IPS-20b (cell line): ENCODE results near the gene GPR25.

ENCODE experiments used
- H3K27ac ChIP-seq: one replicate; pipeline ENCODE4 v1.5.1; 2013; ENCODE audit warnings: low read length
- H3K27me3 ChIP-seq: 2 replicates; pipeline ENCODE4 v1.6.1; 2013; ENCODE audit warnings: mild to moderate bottlenecking, low read length, inconsistent platforms; ENCODE audit not compliant: insufficient read depth
- H3K36me3 ChIP-seq: 2 replicates; pipeline ENCODE4 v1.6.1; 2013; ENCODE audit warnings: low read depth, mild to moderate bottlenecking, inconsistent platforms, low read length, moderate library complexity; ENCODE audit not compliant: insufficient read depth
- H3K4me1 ChIP-seq: 2 replicates; pipeline ENCODE4 v1.6.1; 2013; ENCODE audit warnings: mild to moderate bottlenecking, control low read depth, inconsistent platforms, low read length, moderate library complexity; ENCODE audit not compliant: insufficient read depth
- H3K4me3 ChIP-seq: 2 replicates; pipeline ENCODE4 v1.5.1; 2013; ENCODE audit warnings: mild to moderate bottlenecking, low read length, inconsistent platforms
- H3K9ac ChIP-seq: 2 replicates; pipeline ENCODE4 v1.6.1; 2013; ENCODE audit warnings: low read depth, mild to moderate bottlenecking, inconsistent platforms, low read length, moderate library complexity
- H3K9me3 ChIP-seq: 2 replicates; pipeline ENCODE4 v1.6.1; 2013; ENCODE audit warnings: mild to moderate bottlenecking, low read depth, low read length, inconsistent platforms; ENCODE audit not compliant: insufficient read depth

GPR25 gene

DNA sequence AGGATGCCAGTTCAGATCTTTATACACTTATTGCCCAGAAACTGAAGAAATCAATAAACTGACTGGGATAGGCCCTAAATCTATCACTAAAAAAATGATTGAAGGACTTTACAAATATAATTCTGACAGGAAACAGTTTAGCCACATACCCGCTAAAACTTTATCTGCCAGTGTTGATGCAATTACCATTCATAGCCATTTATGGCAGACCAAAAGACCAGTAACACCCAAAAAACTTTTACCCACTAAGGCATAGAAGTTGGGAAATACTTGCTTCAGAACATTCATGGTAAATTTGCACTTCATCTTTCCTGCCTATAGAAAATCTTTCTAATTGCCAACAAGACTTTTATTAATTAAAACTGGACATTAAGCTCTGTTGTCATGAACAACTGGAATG lies 15.0 kb upstream of the GPR25 start:
- no peaks in the 10 kb centered on the region for H3K4me1 ChIP-seq
- peaks cover 61% of the 10 kb centered on the region for H3K36me3 ChIP-seq
- H3K27me3 ChIP-seq = no peaks in the 10 kb centered on the region
- no peak overlapping the region for H3K4me3 ChIP-seq
- H3K27ac ChIP-seq = no peak overlapping the region
- H3K9ac ChIP-seq = no peak overlapping the region
- H3K9me3 ChIP-seq = no peaks in the 10 kb centered on the region

DNA sequence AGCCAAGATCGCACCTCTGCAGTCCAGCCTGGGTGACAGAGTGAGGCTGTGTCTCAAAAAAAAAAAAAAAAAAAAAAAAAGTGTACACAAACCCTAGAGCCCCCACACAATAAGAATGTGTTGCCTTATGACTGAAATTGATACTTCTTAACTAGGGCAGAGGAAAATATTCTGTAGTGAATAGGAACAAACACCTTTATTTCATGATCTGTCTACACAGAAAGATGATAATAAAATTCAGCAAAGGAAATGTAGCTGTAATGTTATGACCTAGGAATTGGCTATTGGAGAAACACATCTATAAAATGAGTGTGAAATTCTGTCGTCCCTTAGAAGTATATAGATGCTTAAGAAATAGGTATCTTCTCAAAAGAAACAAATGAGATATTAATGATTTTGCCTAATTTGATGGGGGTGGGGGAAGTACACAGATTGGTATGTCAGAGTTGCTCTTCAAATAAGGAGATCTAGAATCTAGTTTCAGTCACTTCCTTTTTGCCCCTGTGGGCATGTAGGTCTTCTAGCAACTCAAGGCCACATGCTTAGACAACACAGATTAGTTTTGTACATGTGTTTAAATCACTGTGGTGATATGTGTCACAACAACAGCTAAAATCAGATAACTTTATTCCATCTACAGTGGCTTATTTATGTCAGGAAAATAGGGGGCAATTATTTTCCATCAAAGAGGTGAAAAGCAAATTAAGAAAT lies 10.7 kb upstream of the GPR25 start:
- Histone ChIP-seq H3K4me3 (no peak overlapping the region), H3K27ac (no peak overlapping the region), H3K36me3 (peaks cover 24% of the 10 kb centered on the region), H3K27me3 (no peaks in the 10 kb centered on the region), H3K9me3 (no peaks in the 10 kb centered on the region), H3K4me1 (no peaks in the 10 kb centered on the region), H3K9ac (no peak overlapping the region)

DNA sequence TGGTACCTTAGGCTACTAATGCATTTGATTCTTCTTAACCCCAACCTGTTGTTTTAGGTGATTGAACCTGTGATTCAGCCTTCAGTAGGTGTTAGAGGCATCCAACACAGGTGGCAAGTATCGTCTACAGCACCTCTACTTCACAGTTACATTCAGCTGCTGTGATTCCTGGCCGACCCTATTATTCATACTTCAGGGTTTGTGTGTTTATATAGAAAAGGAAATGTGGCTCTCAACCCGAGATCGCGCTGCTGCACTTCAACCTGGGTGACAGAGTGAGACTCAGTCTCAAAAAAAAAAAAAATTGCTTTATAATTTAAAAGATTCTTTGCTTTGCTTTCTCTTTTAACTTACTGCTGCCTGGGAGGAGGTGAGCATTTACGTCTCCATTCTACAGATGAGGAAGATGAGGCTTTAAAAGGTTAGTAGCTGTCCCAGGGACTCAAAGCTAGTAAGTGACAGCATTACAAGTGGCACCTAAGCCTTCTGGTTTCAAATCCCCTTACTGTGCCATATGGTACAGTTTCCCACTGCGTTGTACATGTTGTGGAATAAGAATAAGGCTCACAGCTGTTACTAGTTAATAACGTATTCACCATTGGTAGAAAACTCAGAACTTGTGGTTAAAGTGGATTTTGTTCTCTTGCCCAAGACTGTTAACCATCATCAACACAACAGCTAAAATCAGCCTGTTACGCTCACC lies 9.9 kb upstream of the GPR25 start:
- H3K36me3 ChIP-seq = peaks cover 16% of the 10 kb centered on the region
- no peak overlapping the region for H3K27ac ChIP-seq
- H3K27me3 ChIP-seq = no peaks in the 10 kb centered on the region
- H3K9ac ChIP-seq = no peak overlapping the region
- H3K4me3 ChIP-seq = no peak overlapping the region
- H3K9me3 ChIP-seq = no peaks in the 10 kb centered on the region
- no peaks in the 10 kb centered on the region for H3K4me1 ChIP-seq

DNA sequence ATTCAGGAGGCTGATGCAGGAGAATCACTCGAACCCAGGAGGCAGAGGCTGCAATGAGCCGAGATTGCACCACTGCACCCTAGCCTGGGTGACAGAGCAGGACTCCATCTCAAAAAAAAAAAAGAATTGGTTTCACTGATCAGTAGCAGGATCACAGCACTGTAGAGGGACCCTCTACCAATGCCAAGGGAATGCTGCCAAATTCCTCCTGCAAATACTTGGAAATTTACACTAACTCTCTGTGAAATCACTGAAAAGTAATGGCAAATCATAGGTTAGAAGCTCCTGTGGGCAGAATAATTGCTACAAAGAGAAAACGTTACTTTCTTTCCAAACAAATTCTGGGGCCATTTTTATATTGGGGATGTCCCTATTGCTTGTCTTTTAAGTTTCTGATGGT lies 6.7 kb upstream of the GPR25 start:
- no peaks in the 10 kb centered on the region for H3K4me1 ChIP-seq

DNA sequence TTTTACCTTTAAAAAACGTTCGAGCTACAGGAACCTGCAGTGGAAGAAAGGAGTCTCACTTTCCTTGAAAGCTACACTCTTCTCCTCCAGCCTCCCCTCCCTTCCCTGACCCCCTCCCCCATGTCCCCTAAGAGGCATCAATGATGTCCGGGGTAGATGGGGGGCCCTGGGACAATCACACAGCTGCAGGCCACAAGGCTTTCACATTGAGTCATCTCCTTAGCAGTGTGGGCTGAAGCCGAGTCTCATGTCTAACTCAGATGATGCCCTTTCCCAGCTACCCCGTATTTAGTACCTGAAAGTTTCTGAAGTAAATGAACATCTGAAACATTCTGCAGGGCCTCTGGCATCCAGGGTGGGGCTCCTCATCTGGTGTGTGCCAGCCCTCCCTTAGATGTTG lies 6.3 kb upstream of the GPR25 start:
- Histone ChIP-seq H3K27me3 (no peaks in the 10 kb centered on the region), H3K9me3 (no peaks in the 10 kb centered on the region), H3K4me3 (no peak overlapping the region), H3K36me3 (peaks cover 5% of the 10 kb centered on the region; the same call in 1 of the 2 replicates), H3K27ac (no peak overlapping the region), H3K4me1 (no peaks in the 10 kb centered on the region), H3K9ac (no peak overlapping the region)

More for the DNA sequence above, 6.7 kb upstream of the GPR25 start:
- peaks cover 5% of the 10 kb centered on the region; the same call in 1 of the 2 replicates for H3K36me3 ChIP-seq
- H3K27me3 ChIP-seq = no peaks in the 10 kb centered on the region
- H3K9me3 ChIP-seq = no peaks in the 10 kb centered on the region
- H3K4me3 ChIP-seq = no peak overlapping the region
- no peak overlapping the region for H3K9ac ChIP-seq
- no peak overlapping the region for H3K27ac ChIP-seq

DNA sequence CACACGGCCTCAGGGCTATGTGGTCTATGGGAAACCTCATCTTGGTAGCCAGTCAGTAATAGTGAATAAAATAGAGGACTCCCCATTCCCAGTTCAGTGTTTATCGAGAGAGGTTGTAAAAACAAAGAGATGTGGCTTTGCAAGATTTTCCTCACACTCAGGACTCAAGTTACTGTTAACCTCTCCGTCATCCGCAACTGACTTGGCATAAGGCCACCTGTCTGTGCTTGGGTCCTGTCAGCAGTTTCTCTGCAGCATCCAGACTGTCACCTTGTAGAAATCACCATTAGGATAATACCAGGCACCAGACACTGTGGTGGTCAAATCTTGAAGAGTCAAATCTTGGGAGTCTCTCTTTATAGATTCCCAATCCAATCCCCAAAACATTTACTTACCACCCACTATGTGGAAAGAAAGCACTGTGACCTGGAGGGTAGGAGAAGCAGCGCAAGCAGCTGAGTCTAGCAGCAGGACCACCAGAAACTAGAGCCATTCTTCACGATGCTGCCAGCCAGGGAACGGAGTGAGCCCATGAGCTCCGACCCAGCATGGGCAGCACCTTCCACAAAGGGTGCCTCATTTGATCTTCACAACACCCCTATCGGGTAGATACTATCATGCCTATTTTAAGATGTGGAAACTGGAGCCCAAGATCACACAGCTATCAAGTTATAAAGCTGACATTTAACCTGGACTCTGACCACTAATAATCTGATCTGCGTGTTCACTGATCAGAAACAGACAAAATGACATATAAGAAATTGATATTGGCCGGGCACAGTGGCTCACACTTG lies 5.6 kb upstream of the GPR25 start:
- Histone ChIP-seq H3K27ac (no peak overlapping the region), H3K9ac (no peak overlapping the region)

DNA sequence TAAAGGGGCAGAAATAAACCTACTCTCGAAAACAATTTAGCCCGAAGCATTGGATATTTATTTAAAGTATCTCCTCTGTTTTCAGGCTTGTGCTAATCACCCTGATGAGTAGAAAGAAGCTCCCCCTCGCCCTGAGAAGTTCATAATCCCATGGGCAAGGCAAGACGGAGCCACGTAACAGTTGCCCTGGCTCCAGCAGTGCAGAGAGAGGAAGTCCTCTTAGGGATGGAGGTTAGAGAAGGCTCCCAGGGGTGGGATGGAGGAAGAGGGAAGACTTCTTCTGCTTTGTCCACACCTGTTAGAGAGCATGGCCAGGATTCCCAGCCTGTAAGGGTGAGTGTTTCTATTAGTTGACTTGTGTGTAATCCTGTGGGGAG lies 3.4 kb upstream of the GPR25 start:
- Histone ChIP-seq H3K27me3 (peaks cover 7% of the 10 kb centered on the region; the same call in 1 of the 2 replicates), H3K36me3 (no peaks in the 10 kb centered on the region), H3K9ac (no peak overlapping the region), H3K27ac (no peak overlapping the region), H3K9me3 (no peaks in the 10 kb centered on the region), H3K4me1 (no peaks in the 10 kb centered on the region), H3K4me3 (no peak overlapping the region)

More for the DNA sequence above, 5.6 kb upstream of the GPR25 start:
- no peaks in the 10 kb centered on the region for H3K27me3 ChIP-seq
- no peaks in the 10 kb centered on the region for H3K4me1 ChIP-seq
- H3K36me3 ChIP-seq = peaks cover 5% of the 10 kb centered on the region; the same call in 1 of the 2 replicates
- H3K4me3 ChIP-seq = no peak overlapping the region
- H3K9me3 ChIP-seq = no peaks in the 10 kb centered on the region

DNA sequence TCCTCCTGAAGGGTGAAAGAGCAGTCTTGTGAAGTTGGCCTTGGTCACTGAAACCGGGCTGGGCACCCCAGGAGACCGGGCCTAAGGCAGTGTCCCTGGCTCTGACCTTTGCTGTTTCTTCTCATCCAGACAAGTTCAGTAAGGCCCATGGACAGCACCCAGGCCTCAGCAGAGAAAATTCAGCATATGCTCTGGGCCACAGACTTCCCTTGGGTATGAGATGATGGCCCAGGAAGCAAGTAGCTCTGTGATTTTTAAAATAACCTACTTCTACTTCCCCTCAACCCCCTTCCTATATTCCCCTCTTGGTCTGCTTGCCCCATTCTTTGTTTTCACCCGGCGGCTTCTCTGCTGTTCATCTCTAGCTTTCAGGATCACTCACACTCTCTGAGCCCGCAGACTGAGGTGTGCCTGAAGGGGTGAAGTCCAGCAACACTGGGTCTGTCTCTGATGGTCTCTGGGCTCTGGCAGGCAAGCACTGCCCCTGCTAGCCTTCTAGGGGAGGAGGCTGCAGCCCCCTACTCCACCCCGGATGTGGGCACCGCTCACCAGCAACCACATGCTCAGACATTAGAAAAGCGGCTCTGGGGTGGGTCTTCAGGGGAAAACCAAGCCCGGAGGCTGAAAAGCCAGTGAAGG lies 2.9 kb upstream of the GPR25 start:
- no peak overlapping the region for H3K9ac ChIP-seq
- no peak overlapping the region for H3K4me3 ChIP-seq
- H3K9me3 ChIP-seq = no peaks in the 10 kb centered on the region
- H3K36me3 ChIP-seq = no peaks in the 10 kb centered on the region
- no peak overlapping the region for H3K27ac ChIP-seq
- no peaks in the 10 kb centered on the region for H3K4me1 ChIP-seq
- peaks cover 12% of the 10 kb centered on the region; the same call in 1 of the 2 replicates for H3K27me3 ChIP-seq

DNA sequence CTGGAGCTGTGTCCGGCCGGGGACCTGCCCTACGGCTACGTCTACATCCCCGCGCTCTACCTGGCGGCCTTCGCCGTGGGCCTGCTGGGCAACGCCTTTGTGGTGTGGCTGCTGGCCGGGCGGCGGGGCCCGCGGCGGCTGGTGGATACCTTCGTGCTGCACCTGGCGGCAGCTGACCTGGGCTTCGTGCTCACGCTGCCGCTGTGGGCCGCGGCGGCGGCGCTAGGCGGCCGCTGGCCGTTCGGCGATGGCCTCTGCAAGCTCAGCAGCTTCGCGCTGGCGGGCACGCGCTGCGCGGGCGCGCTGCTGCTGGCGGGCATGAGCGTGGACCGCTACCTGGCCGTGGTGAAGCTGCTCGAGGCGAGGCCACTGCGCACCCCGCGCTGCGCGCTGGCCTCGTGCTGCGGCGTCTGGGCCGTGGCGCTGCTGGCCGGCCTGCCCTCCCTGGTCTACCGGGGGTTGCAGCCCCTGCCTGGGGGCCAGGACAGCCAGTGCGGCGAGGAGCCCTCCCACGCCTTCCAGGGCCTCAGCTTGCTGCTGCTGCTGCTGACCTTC lies 412 bp downstream of the GPR25 start:
- no peak overlapping the region for H3K9ac ChIP-seq
- no peaks in the 10 kb centered on the region for H3K9me3 ChIP-seq
- peaks cover 12% of the 10 kb centered on the region; the same call in 1 of the 2 replicates for H3K27me3 ChIP-seq
- no peaks in the 10 kb centered on the region for H3K36me3 ChIP-seq
- H3K4me3 ChIP-seq = no peak overlapping the region
- no peak overlapping the region for H3K27ac ChIP-seq
- no peaks in the 10 kb centered on the region; the same call in 1 of the 2 replicates for H3K4me1 ChIP-seq

DNA sequence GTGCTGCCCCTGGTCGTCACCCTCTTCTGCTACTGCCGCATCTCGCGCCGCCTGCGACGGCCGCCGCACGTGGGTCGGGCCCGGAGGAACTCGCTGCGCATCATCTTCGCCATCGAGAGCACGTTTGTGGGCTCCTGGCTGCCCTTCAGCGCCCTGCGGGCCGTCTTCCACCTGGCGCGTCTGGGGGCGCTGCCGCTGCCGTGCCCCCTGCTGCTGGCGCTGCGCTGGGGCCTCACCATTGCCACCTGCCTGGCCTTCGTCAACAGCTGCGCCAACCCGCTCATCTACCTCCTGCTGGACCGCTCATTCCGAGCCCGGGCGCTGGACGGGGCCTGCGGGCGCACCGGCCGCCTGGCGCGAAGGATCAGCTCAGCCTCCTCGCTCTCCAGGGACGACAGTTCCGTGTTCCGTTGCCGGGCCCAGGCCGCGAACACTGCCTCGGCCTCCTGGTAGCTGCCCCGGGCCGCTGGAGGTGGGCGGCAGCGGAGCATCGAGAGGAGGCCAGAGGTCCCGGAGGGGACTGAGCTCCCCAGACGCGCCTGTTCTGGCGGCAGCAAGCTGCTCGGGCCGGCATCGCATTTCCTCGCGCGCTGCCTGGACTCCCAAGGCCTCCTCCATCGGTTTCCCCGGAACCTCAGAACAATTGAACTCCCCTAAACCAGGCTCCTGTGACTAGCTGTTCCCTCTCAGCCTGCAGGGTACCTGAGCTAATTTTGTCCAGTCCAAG lies 1.1 kb downstream of the GPR25 start:
- no peaks in the 10 kb centered on the region; the same call in 1 of the 2 replicates for H3K4me1 ChIP-seq
- H3K27ac ChIP-seq = no peak overlapping the region
- H3K27me3 ChIP-seq = peaks cover 12% of the 10 kb centered on the region; the same call in 1 of the 2 replicates

More for the DNA sequence above, 1.1 kb downstream of the GPR25 start:
- no peaks in the 10 kb centered on the region for H3K36me3 ChIP-seq
- no peak overlapping the region for H3K9ac ChIP-seq
- no peak overlapping the region for H3K4me3 ChIP-seq
- no peaks in the 10 kb centered on the region for H3K9me3 ChIP-seq
